Muscle of back (tissue), 11 donors: ENCODE results near the gene CDC42. TPM values are rescaled to one million over a fixed set of nuclear protein-coding genes. Genes with fewer than 3 reads are reported as not detected.

Experiments used
- DNase-seq, 3 donors: peaks; one replicate each; pipeline versions ENCODE4 v3.0.0 to v3.0.0-alpha.2; 2013
- polyA plus RNA-seq, 10 donors: library from polyadenylated mRNA; unstranded; fragments of 120-200 nt; gene quantifications; one replicate each; pipeline ENCODE4 v1.2.1, GENCODE V29; 2013; ENCODE audit not compliant: insufficient read length in 10 of 10

Gene CDC42
- polyA plus RNA-seq, 10 donors: 216 to 288 (median 243) TPM

- DNase-seq: no peak
Measured at GRCh38 chr1:22064751-22065402, 12.4 kb downstream of the CDC42 start.

GRCh38 chr1:22071511-22071910, 19.0 kb downstream of the CDC42 start:
- no peak for DNase-seq

- no peak for DNase-seq
Measured at GRCh38 chr1:22074803-22075202, 22.3 kb downstream of the CDC42 start.

GRCh38 chr1:22075718-22076117, 23.2 kb downstream of the CDC42 start:
- DNase-seq: no peak

GRCh38 chr1:22076346-22076745, 23.8 kb downstream of the CDC42 start:
- DNase-seq: no peak

GRCh38 chr1:22077728-22078127, 25.2 kb downstream of the CDC42 start:
- no peak for DNase-seq

- no peak for DNase-seq
Measured at GRCh38 chr1:22078133-22078532, 25.6 kb downstream of the CDC42 start.

- DNase-seq: no peak
Measured at GRCh38 chr1:22080191-22080590, 27.7 kb downstream of the CDC42 start.

- no peak for DNase-seq
Measured at GRCh38 chr1:22088331-22088730, 35.8 kb downstream of the CDC42 start.

- no peak for DNase-seq
Measured at GRCh38 chr1:22089134-22089571, 36.6 kb downstream of the CDC42 start.

- no peak for DNase-seq
Measured at GRCh38 chr1:22089787-22090186, 37.3 kb downstream of the CDC42 start.

GRCh38 chr1:22090867-22091266, 38.4 kb downstream of the CDC42 start:
- DNase-seq: no peak

GRCh38 chr1:22092026-22092768, 39.7 kb downstream of the CDC42 start:
- DNase-seq: peak in 1 of 3 donors; percentile 18

GRCh38 chr1:22093513-22093912, 41.0 kb downstream of the CDC42 start:
- no peak for DNase-seq

GRCh38 chr1:22096036-22096435, 43.5 kb downstream of the CDC42 start:
- no peak for DNase-seq

- DNase-seq: no peak
Measured at GRCh38 chr1:22096463-22096862, 44.0 kb downstream of the CDC42 start.

GRCh38 chr1:22098752-22099151, 46.2 kb downstream of the CDC42 start:
- DNase-seq: no peak

- DNase-seq: no peak
Measured at GRCh38 chr1:22100168-22100567, 47.7 kb downstream of the CDC42 start.

- no peak for DNase-seq
Measured at GRCh38 chr1:22101199-22101598, 48.7 kb downstream of the CDC42 start.

- no peak for DNase-seq
Measured at GRCh38 chr1:22101995-22102394, 49.5 kb downstream of the CDC42 start.

GRCh38 chr1:22102746-22103145, 50.2 kb downstream of the CDC42 start:
- DNase-seq: no peak

- no peak for DNase-seq
Measured at GRCh38 chr1:22104094-22104493, 51.6 kb downstream of the CDC42 start.

- no peak for DNase-seq
Measured at GRCh38 chr1:22104865-22105437, 52.4 kb downstream of the CDC42 start.
